ENCODE results near the gene PLA2G4B.
"Not testable (repeated sequence)": the region's sequence is repeated elsewhere in the genome, so short reads cannot be mapped to it uniquely, and the experiment has no call there.

PLA2G4B gene

DNA sequence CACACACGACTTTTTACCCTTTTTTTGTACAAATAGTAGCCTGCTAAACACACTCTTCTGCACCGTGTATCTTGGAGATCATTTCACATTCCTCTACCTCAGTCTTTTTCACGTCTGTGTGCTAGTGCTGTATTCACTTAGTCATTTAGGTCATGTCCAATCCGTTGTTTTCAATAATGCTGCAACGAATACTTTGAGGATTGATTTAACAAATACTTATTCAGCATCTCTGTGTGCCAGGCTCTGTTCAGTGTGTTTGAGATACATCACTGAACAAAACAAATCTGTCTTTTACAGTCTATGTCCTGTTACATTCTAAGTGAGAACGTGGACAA is 9.9 kb upstream of the PLA2G4B start:
- peaks cover 11% of the 10 kb centered on the region for H3K4me1 ChIP-seq (ENCODE audit: control insufficient read depth, insufficient read depth, low read length)
- peak overlapping the region; percentile 93 for H3K4me3 ChIP-seq (ENCODE audit: low read length)
- no peaks in the 10 kb centered on the region for H3K27me3 ChIP-seq (replicated peaks; ENCODE audit: control insufficient read depth, insufficient read depth, low read length)
- H3K9ac ChIP-seq (ENCODE audit: low read length): peak overlapping the region; percentile 90
- H3K36me3 ChIP-seq (ENCODE audit: control insufficient read depth, insufficient read depth, low read length, severe bottlenecking): peaks cover 21% of the 10 kb centered on the region
- DNase-seq (ENCODE audit: low read depth): no peak
- no peaks in the 10 kb centered on the region for H3K9me3 ChIP-seq (ENCODE audit: control insufficient read depth, low read length)

DNA sequence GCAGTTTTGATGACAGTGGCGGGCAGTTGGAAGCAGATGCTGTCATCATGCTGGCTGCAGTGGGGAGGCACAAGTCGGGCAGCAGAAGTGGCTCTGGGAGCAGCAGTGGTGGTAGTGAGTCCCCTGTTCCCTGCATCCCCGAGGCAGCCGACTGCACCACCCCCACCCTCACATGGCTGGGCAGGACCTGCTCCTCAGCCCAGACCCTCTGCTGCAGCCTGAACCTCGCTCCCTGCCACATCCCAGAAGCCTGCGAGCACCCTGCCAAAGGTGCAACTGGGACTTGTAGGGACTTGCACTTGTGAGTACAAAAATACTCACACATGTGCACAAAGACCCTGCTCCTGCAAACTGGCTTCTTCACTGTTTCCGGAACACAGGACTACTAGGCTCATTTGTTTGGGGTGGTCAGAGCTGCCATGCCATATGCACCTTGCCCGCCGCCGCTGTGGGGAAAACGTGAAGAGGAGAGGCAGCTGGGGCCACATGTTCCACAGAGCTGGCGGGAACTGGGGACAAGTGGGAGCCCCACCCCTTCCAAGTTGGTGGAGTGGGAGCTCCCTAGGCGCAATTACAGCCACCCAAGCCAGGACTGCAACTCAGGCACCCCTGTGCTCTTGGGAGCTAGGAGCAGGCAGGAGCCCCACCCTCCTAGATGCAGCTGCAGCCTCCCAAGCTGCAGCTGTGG is 8.5 kb upstream of the PLA2G4B start:
- peaks cover 11% of the 10 kb centered on the region for H3K4me1 ChIP-seq (ENCODE audit: control insufficient read depth, insufficient read depth, low read length)
- no peaks in the 10 kb centered on the region for H3K9me3 ChIP-seq (ENCODE audit: control insufficient read depth, low read length)
- no peak overlapping the region for H3K4me3 ChIP-seq (ENCODE audit: low read length)
- DNase-seq (ENCODE audit: low read depth): no peak
- no peaks in the 10 kb centered on the region for H3K27me3 ChIP-seq (replicated peaks; ENCODE audit: control insufficient read depth, insufficient read depth, low read length)
- peaks cover 8% of the 10 kb centered on the region for H3K36me3 ChIP-seq (ENCODE audit: control insufficient read depth, insufficient read depth, low read length, severe bottlenecking)
- no peak overlapping the region for H3K9ac ChIP-seq (ENCODE audit: low read length)

DNA sequence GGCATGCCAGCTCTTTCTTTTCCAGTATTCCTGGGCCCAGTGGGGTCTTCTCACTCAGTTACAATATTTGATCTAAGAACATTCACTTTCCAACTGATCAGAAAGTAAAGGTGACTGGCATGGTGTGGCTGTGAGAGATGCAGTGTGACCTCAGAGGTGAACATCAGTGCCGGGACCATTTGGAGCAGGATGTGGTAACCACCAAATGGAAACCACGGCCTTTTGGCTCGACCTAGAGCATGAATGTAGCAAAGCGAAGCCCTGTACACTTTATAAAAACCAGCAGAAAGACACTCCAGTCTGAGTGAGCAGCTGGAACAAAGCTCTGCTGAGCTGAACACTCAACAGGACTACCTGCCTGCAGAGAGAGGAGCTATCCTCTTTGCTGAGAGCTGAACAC is 7.4 kb upstream of the PLA2G4B start:
- not testable (repeated sequence) for H3K9me3 ChIP-seq (ENCODE audit: control insufficient read depth, low read length); H3K4me3 ChIP-seq (ENCODE audit: low read length); H3K36me3 ChIP-seq (ENCODE audit: control insufficient read depth, insufficient read depth, low read length, severe bottlenecking); DNase-seq (ENCODE audit: low read depth); H3K27me3 ChIP-seq (replicated peaks; ENCODE audit: control insufficient read depth, insufficient read depth, low read length); H3K9ac ChIP-seq (ENCODE audit: low read length)
- peaks cover 11% of the 10 kb centered on the region for H3K4me1 ChIP-seq (ENCODE audit: control insufficient read depth, insufficient read depth, low read length)

GRCh38 chr15:41832208-41832607 is 6.4 kb upstream of the PLA2G4B start:
- no peak overlapping the region for H3K9ac ChIP-seq (ENCODE audit: low read length)
- no peaks in the 10 kb centered on the region for H3K9me3 ChIP-seq (ENCODE audit: control insufficient read depth, low read length)
- H3K36me3 ChIP-seq (ENCODE audit: control insufficient read depth, insufficient read depth, low read length, severe bottlenecking): no peaks in the 10 kb centered on the region
- H3K27me3 ChIP-seq (replicated peaks; ENCODE audit: control insufficient read depth, insufficient read depth, low read length): no peaks in the 10 kb centered on the region
- DNase-seq (ENCODE audit: low read depth): no peak
- no peak overlapping the region for H3K4me3 ChIP-seq (ENCODE audit: low read length)
- H3K4me1 ChIP-seq (ENCODE audit: control insufficient read depth, insufficient read depth, low read length): peaks cover 11% of the 10 kb centered on the region

- no peak overlapping the region for H3K9ac ChIP-seq (ENCODE audit: low read length)
- H3K4me1 ChIP-seq (ENCODE audit: control insufficient read depth, insufficient read depth, low read length): peaks cover 8% of the 10 kb centered on the region
- H3K27me3 ChIP-seq (replicated peaks; ENCODE audit: control insufficient read depth, insufficient read depth, low read length): no peaks in the 10 kb centered on the region
- H3K36me3 ChIP-seq (ENCODE audit: control insufficient read depth, insufficient read depth, low read length, severe bottlenecking): no peaks in the 10 kb centered on the region
- H3K9me3 ChIP-seq (ENCODE audit: control insufficient read depth, low read length): no peaks in the 10 kb centered on the region
- DNase-seq (ENCODE audit: low read depth): no peak
- H3K4me3 ChIP-seq (ENCODE audit: low read length): no peak overlapping the region
Measured at GRCh38 chr15:41832875-41833274, 5.8 kb upstream of the PLA2G4B start.

DNA sequence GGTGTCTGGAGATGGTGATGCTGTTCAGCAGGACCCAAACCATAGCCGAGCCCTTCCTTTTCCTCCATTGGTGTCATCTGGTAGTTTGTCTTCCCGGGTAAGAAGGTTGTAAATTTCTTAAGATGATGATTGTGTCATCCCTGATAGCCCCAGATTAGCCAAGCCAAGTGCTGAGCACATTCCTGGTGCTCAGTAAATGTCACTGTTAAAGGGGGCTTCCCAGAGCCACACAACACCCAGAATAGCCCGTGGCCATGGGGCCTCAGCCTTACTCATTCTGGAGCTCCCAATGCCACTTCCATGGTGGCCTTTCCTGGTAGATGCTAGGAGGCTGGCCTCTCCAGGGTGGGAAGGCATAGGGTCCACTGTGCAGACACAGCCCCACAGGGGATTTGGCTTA is 4.6 kb upstream of the PLA2G4B start:
- Histone ChIP-seq H3K9me3 (ENCODE audit: control insufficient read depth, low read length) (no peaks in the 10 kb centered on the region), H3K36me3 (ENCODE audit: control insufficient read depth, insufficient read depth, low read length, severe bottlenecking) (no peaks in the 10 kb centered on the region), H3K27me3 (replicated peaks; ENCODE audit: control insufficient read depth, insufficient read depth, low read length) (no peaks in the 10 kb centered on the region), H3K4me1 (ENCODE audit: control insufficient read depth, insufficient read depth, low read length) (peaks cover under 1% of the 10 kb centered on the region), H3K4me3 (ENCODE audit: low read length) (no peak overlapping the region), H3K9ac (ENCODE audit: low read length) (no peak overlapping the region)
- DNase-seq (ENCODE audit: low read depth): no peak

- H3K9me3 ChIP-seq (ENCODE audit: control insufficient read depth, low read length): no peaks in the 10 kb centered on the region
- no peak overlapping the region for H3K4me3 ChIP-seq (ENCODE audit: low read length)
- no peaks in the 10 kb centered on the region for H3K4me1 ChIP-seq (ENCODE audit: control insufficient read depth, insufficient read depth, low read length)
- no peak for DNase-seq (ENCODE audit: low read depth)
- H3K36me3 ChIP-seq (ENCODE audit: control insufficient read depth, insufficient read depth, low read length, severe bottlenecking): no peaks in the 10 kb centered on the region
- no peak overlapping the region for H3K9ac ChIP-seq (ENCODE audit: low read length)
- no peaks in the 10 kb centered on the region for H3K27me3 ChIP-seq (replicated peaks; ENCODE audit: control insufficient read depth, insufficient read depth, low read length)
Measured at GRCh38 chr15:41836073-41836472, 2.6 kb upstream of the PLA2G4B start.

DNA sequence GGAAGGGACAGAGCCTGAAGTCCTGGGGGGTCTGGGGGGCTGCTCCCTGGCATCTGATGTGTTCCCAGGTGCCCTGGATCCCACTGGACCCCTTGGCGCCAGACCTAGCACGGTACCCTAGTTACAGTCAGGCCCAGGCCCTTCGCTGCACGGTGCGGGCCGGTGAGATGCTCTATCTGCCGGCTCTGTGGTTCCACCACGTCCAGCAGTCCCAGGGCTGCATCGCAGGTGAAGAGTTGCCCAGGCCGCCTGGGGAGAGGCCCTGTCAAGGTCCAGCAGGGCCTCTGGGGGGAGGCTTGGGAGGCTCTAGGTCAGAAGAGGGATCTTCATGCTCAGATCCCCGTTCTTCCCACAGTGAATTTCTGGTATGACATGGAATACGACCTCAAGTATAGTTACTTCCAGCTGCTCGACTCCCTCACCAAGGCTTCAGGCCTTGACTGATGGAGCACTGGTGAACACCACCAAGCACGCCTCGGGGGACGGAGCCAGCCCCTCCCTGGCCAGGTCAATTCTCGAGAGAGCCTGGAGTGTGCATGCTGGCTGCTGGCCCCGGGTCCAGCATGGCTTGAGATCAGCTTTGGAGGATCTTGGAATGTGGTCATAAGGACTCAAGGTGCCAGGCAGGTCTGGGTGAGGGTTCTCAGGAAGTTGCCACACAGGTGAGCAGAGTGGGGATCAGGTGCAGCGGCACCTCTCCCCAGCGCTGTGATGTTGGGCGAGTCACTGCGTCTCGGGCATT is 1.8 kb upstream of the PLA2G4B start:
- Histone ChIP-seq H3K36me3 (ENCODE audit: control insufficient read depth, insufficient read depth, low read length, severe bottlenecking) (no peaks in the 10 kb centered on the region), H3K9ac (ENCODE audit: low read length) (no peak overlapping the region), H3K27me3 (replicated peaks; ENCODE audit: control insufficient read depth, insufficient read depth, low read length) (no peaks in the 10 kb centered on the region), H3K4me1 (ENCODE audit: control insufficient read depth, insufficient read depth, low read length) (peaks cover 3% of the 10 kb centered on the region), H3K4me3 (ENCODE audit: low read length) (no peak overlapping the region), H3K9me3 (ENCODE audit: control insufficient read depth, low read length) (no peaks in the 10 kb centered on the region)
- no peak for DNase-seq (ENCODE audit: low read depth)

GRCh38 chr15:41839781-41840491 is 1.3 kb downstream of the PLA2G4B start:
- Histone ChIP-seq H3K9me3 (ENCODE audit: control insufficient read depth, low read length) (no peaks in the 10 kb centered on the region), H3K36me3 (ENCODE audit: control insufficient read depth, insufficient read depth, low read length, severe bottlenecking) (peaks cover 4% of the 10 kb centered on the region), H3K27me3 (replicated peaks; ENCODE audit: control insufficient read depth, insufficient read depth, low read length) (no peaks in the 10 kb centered on the region), H3K4me3 (ENCODE audit: low read length) (no peak overlapping the region), H3K9ac (ENCODE audit: low read length) (no peak overlapping the region), H3K4me1 (ENCODE audit: control insufficient read depth, insufficient read depth, low read length) (peaks cover 3% of the 10 kb centered on the region)
- no peak for DNase-seq (ENCODE audit: low read depth)

- no peaks in the 10 kb centered on the region for H3K9me3 ChIP-seq (ENCODE audit: control insufficient read depth, low read length)
- H3K36me3 ChIP-seq (ENCODE audit: control insufficient read depth, insufficient read depth, low read length, severe bottlenecking): peaks cover 4% of the 10 kb centered on the region
- no peaks in the 10 kb centered on the region for H3K27me3 ChIP-seq (replicated peaks; ENCODE audit: control insufficient read depth, insufficient read depth, low read length)
- no peak overlapping the region for H3K4me3 ChIP-seq (ENCODE audit: low read length)
- DNase-seq (ENCODE audit: low read depth): no peak
- peaks cover 3% of the 10 kb centered on the region for H3K4me1 ChIP-seq (ENCODE audit: control insufficient read depth, insufficient read depth, low read length)
- H3K9ac ChIP-seq (ENCODE audit: low read length): no peak overlapping the region
Measured at GRCh38 chr15:41840673-41841072, 2.0 kb downstream of the PLA2G4B start.

- no peak overlapping the region for H3K4me3 ChIP-seq (ENCODE audit: low read length)
- no peak overlapping the region for H3K9ac ChIP-seq (ENCODE audit: low read length)
- H3K36me3 ChIP-seq (ENCODE audit: control insufficient read depth, insufficient read depth, low read length, severe bottlenecking): peaks cover 4% of the 10 kb centered on the region
- H3K4me1 ChIP-seq (ENCODE audit: control insufficient read depth, insufficient read depth, low read length): peaks cover 3% of the 10 kb centered on the region
- no peak for DNase-seq (ENCODE audit: low read depth)
- no peaks in the 10 kb centered on the region for H3K27me3 ChIP-seq (replicated peaks; ENCODE audit: control insufficient read depth, insufficient read depth, low read length)
- H3K9me3 ChIP-seq (ENCODE audit: control insufficient read depth, low read length): no peaks in the 10 kb centered on the region
Measured at GRCh38 chr15:41841131-41841530, 2.5 kb downstream of the PLA2G4B start.

Measured in adipocyte (in vitro differentiated cells).